Measurements from ENCODE around the gene BTBD17.

GRCh38 chr17:74359916-74360315 is 1.8 kb downstream of the BTBD17 start:
- TF ChIP-seq CTCF (IDR thresholded peaks at IDR 0.05) (no peak), POLR2A (IDR thresholded peaks at IDR 0.05) (no peak)

All from thyroid gland (tissue), 4 donors.